Sigmoid colon (tissue), 7 donors: ENCODE results near the gene PLEKHN1. TPM values are rescaled to one million over a fixed set of nuclear protein-coding genes. Genes with fewer than 3 reads are reported as not detected.

ENCODE experiments used
- DNase-seq: peaks from one replicate; pipeline ENCODE4 v3.0.0-alpha.2; 2019
- H3K27ac ChIP-seq, 4 donors: fragments of 200-600 bp; sonication (generic); one replicate each; pipeline ENCODE4 v1.5.1; 2016 to 2019; ENCODE audit warnings: mild to moderate bottlenecking in 1 of 4
- H3K27me3 ChIP-seq, 3 donors: fragments of 200-600 bp; sonication (generic); one replicate each; pipeline ENCODE4 v1.5.1; 2019; ENCODE audit warnings: mild to moderate bottlenecking in 1 of 3
- H3K36me3 ChIP-seq, 4 donors: fragments of 200-600 bp; sonication (generic); one replicate each; pipeline ENCODE4 v1.5.1; 2016 to 2019
- H3K4me1 ChIP-seq, 4 donors: fragments of 200-600 bp; sonication (generic); one replicate each; pipeline ENCODE4 v1.5.1; 2017 to 2019
- H3K4me3 ChIP-seq, 4 donors: fragments of 200-600 bp; sonication (generic); one replicate each; pipeline ENCODE4 v1.5.1; 2017 to 2019; ENCODE audit warnings: mild to moderate bottlenecking in 2 of 4, moderate library complexity in 1 of 4
- H3K9me3 ChIP-seq, 4 donors: fragments of 200-600 bp in 3 of 4; sonication (generic) in 3 of 4; one replicate each; pipeline versions ENCODE4 v1.5.1 to v1.6.1; 2013 to 2019
- CTCF ChIP-seq, 4 experiments: fragments of 450-650 bp in 3 of 4; fragments of 200-600 bp in 1 of 4; IDR thresholded peaks; one replicate each; pipeline ENCODE4 v1.5.1; 2016 to 2019; ENCODE audit warnings: antibody characterized with exemption in 4 of 4, mild to moderate bottlenecking in 3 of 4, moderate library complexity in 2 of 4
- EP300 ChIP-seq, 4 donors: sonication (generic); formaldehyde crosslinking; IDR thresholded peaks; one replicate each; pipeline ENCODE4 v1.6.1; 2017; ENCODE audit warnings: antibody characterized with exemption in 4 of 4
- POLR2A ChIP-seq, 2 donors: fragments of 450-650 bp; IDR thresholded peaks; one replicate each; pipeline ENCODE4 v1.6.1; 2016; ENCODE audit warnings: antibody characterized with exemption in 2 of 2, mild to moderate bottlenecking in 2 of 2, moderate library complexity in 2 of 2
- POLR2AphosphoS5 ChIP-seq, 4 donors: sonication (generic); formaldehyde crosslinking; IDR thresholded peaks; one replicate each; pipeline ENCODE4 v1.6.1; 2017; ENCODE audit warnings: antibody characterized with exemption in 4 of 4
- WGBS, 2 donors: extraction: QIAGEN DNeasy Blood & Tissue Kit; methylation state at CpG; one replicate each; pipeline ENCODE4 v1.1.7; 2013; 5-methylcytosine and 5-hydroxymethylcytosine counted together
- intact Hi-C: fragments of 100-400 bp; cut with DNase I; formaldehyde crosslinking; loops from one replicate; pipeline ENCODE4 v1.15.1; 2023
- polyA plus RNA-seq, 3 donors: library from polyadenylated mRNA; stranded (reverse); fragments of 200-250 nt; gene quantifications; one replicate each; pipeline ENCODE4 v1.2.3, GENCODE V29; 2013
- total RNA-seq, 4 donors: library from RNA; depleted of rRNA; stranded (reverse); fragments of >200 nt; gene quantifications; one replicate each; pipeline ENCODE4 v1.1.0, GENCODE V29; 2016
- donor health status: healthy with polysubstance abuse.
- donor health status: Bipolar disorder and iron deficiency.
- donor health status: healthy.

PLEKHN1 gene
- total and polyA plus RNA-seq, 7 donors, result 0.46 to 1.5 TPM; not detected in 5

- intact Hi-C loops, result no loop called here
- Histone ChIP-seq H3K9me3 (no peaks in the 10 kb centered on the region), H3K4me1 (peaks cover 0 to 17% (median 14%) of the 10 kb centered on the region in 4 donors), H3K27me3 (peaks cover 15 to 53% (median 36%) of the 10 kb centered on the region in 3 donors), H3K4me3 (peak overlapping the region; percentile 32 to 65 (median 56)), H3K27ac (peak overlapping the region in 3 of 4 donors; percentile 41 to 56 (median 46)), H3K36me3 (peaks cover 0 to 14% (median 0%) of the 10 kb centered on the region in 4 donors)
- WGBS, 2 donors, result 1% methylated on average over 60 of the region's 60 CpGs
- peak; percentile 83 for DNase-seq
- TF ChIP-seq POLR2A (IDR thresholded peaks at IDR 0.05) (no peak), POLR2AphosphoS5 (IDR thresholded peaks at IDR 0.05) (peak in 2 of 4 donors; percentile 23 to 38)
Measured at GRCh38 chr1:966704-967300, 520 bp downstream of the PLEKHN1 start.

GRCh38 chr1:967466-968343, 1.4 kb downstream of the PLEKHN1 start:
- no peak for TF ChIP-seq CTCF (IDR thresholded peaks at IDR 0.05)
- no peak for TF ChIP-seq POLR2AphosphoS5 (IDR thresholded peaks at IDR 0.05)
- no peak for TF ChIP-seq EP300 (IDR thresholded peaks at IDR 0.05)
- TF ChIP-seq POLR2A (IDR thresholded peaks at IDR 0.05), result no peak
- intact Hi-C loops, result no loop called here
- Histone ChIP-seq H3K36me3 (peaks cover 0 to 8% (median 0%) of the 10 kb centered on the region in 4 donors), H3K4me1 (peaks cover 0 to 16% (median 13%) of the 10 kb centered on the region in 4 donors), H3K27me3 (peaks cover 24 to 62% (median 45%) of the 10 kb centered on the region in 3 donors), H3K4me3 (peak overlapping the region in 1 of 4 donors; percentile 59), H3K27ac (no peak overlapping the region), H3K9me3 (no peaks in the 10 kb centered on the region)
- no peak for DNase-seq
- 53 to 69% methylated on average over 23 of the region's 23 CpGs for WGBS, 2 donors

DNA sequence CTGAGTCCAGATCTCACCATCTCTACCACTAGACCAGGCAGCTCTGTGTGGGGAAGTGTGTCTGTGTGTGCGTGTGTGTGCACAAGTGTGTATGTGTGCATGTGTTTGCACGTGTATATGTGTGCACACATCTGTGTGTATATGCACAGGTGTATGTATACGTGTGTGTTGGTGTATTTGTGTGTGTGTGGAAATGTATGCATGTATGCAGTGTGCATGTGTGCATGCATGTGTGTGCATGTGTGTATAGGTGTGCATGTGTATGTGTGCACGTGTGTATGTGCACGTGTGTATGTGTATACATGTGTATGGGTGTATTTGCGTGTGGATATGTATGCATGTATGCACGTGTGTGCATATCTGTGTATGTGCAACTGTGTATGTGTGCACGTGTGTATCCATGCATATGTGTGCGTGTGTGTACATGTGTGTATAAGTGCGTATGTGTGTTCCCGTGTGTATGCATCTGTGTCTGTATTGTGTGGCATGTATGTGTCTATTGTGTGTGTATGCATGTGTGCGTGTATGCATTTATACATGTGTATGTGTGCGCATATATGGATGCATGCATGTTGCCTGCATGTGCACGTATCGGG, 3.1 kb downstream of the PLEKHN1 start:
- Histone ChIP-seq H3K4me1 (peaks cover 0 to 16% (median 13%) of the 10 kb centered on the region in 4 donors), H3K27ac (no peak overlapping the region), H3K4me3 (no peak overlapping the region), H3K36me3 (no peaks in the 10 kb centered on the region), H3K27me3 (peaks cover 28 to 79% (median 62%) of the 10 kb centered on the region in 3 donors), H3K9me3 (no peaks in the 10 kb centered on the region)
- intact Hi-C loops, result no loop called here
- WGBS, 2 donors, result 77 to 89% methylated on average over 15 of the region's 15 CpGs
- TF ChIP-seq POLR2AphosphoS5 (IDR thresholded peaks at IDR 0.05), result no peak
- no peak for TF ChIP-seq POLR2A (IDR thresholded peaks at IDR 0.05)
- no peak for TF ChIP-seq EP300 (IDR thresholded peaks at IDR 0.05)
- no peak for TF ChIP-seq CTCF (IDR thresholded peaks at IDR 0.05)
- DNase-seq, result no peak

GRCh38 chr1:970242-970972, 4.1 kb downstream of the PLEKHN1 start:
- no peaks in the 10 kb centered on the region for H3K36me3 ChIP-seq
- H3K9me3 ChIP-seq, result no peaks in the 10 kb centered on the region
- no peak overlapping the region for H3K4me3 ChIP-seq
- H3K27me3 ChIP-seq, result peaks cover 29 to 89% (median 72%) of the 10 kb centered on the region in 3 donors
- DNase-seq, result no peak
- intact Hi-C loops, result no loop called here
- TF ChIP-seq CTCF (IDR thresholded peaks at IDR 0.05) (no peak), POLR2A (IDR thresholded peaks at IDR 0.05) (no peak), POLR2AphosphoS5 (IDR thresholded peaks at IDR 0.05) (no peak), EP300 (IDR thresholded peaks at IDR 0.05) (no peak)
- 19 to 21% methylated on average over 33 of the region's 33 CpGs for WGBS, 2 donors
- H3K4me1 ChIP-seq, result peaks cover 0 to 16% (median 13%) of the 10 kb centered on the region in 4 donors
- no peak overlapping the region for H3K27ac ChIP-seq
